ENCODE data around the gene TSPAN18.

- TF ChIP-seq CTCF (IDR thresholded peaks at IDR 0.05) (no peak), POLR2AphosphoS5 (IDR thresholded peaks at IDR 0.05; ENCODE audit: insufficient read depth in 1 of 2, low read depth in 1 of 2) (no peak), POLR2A (IDR thresholded peaks at IDR 0.05) (no peak)
Measured at GRCh38 chr11:44817207-44817949, 90.6 kb downstream of the TSPAN18 start.

Measured in vagina (tissue), 2 donors.